ENCODE measurements around the gene ZFAND2A.
A peak's percentile ranks its signal among the peaks of the same experiment; 100 is the strongest.

ZFAND2A gene

DNA sequence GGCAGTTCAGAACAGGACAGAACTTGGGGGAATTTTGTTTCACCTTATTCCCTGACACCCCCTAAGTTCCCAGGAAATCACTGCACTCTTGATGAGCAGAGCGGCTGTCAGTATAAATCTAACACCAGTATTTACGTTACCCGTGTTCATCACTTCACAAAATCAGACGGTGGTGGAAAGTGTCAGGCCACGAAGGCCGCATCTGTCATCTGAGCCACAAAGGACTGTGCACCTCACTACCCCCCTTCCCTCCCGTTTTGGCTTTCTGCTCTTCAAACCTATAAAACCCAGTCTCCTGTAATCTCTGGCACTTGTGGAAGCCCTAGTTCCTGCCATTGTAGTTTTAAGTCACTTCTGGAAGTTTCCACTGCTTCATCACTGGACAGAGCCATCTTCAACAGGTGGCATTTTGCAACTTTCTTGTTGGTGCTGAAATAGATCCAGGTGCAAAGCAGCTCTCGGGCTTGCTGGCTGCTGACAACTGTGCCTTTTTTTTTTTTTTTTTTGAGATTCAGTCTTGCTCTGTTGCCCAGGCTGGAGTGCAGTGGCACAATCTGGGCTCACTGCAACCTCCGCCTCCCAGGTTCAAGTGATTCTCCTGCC is 9.5 kb downstream of the ZFAND2A start:
- no peak for TF ChIP-seq ZNF202 (tag by site-specific recombination; IDR thresholded peaks at IDR 0.05; ENCODE audit: borderline replicate concordance)
- no peak for TF ChIP-seq ZNF2 (tag by site-specific recombination; IDR thresholded peaks at IDR 0.05)
- TF ChIP-seq PRDM2 (tag by site-specific recombination; IDR thresholded peaks at IDR 0.05; ENCODE audit: borderline replicate concordance) = no peak
- no peak for TF ChIP-seq PRDM1 (tag by site-specific recombination; IDR thresholded peaks at IDR 0.05)
- TF ChIP-seq ZFP3 (tag by site-specific recombination; IDR thresholded peaks at IDR 0.05; ENCODE audit: low read depth) = no peak
- no peak for TF ChIP-seq ZNF529 (tag by site-specific recombination; IDR thresholded peaks at IDR 0.05; ENCODE audit: insufficient replicate concordance)
- TF ChIP-seq SCRT1 (tag by site-specific recombination; IDR thresholded peaks at IDR 0.05; ENCODE audit: borderline replicate concordance) = peak; percentile 30; the same call in 1 of the 2 replicates
- peak; percentile 80 for TF ChIP-seq SCRT2 (tag by site-specific recombination; IDR thresholded peaks at IDR 0.05)
- TF ChIP-seq ZNF133 (tag by site-specific recombination; IDR thresholded peaks at IDR 0.05) = no peak
- no peak for TF ChIP-seq ZNF221 (tag by site-specific recombination; IDR thresholded peaks at IDR 0.05; ENCODE audit: borderline replicate concordance)
- no peak for TF ChIP-seq ZNF416 (tag by site-specific recombination; IDR thresholded peaks at IDR 0.05)
- no peak overlapping the region for H3K27ac ChIP-seq (ENCODE audit: extremely low read depth, low read depth, low read length)
- H3K4me1 ChIP-seq (ENCODE audit: control insufficient read depth, insufficient read depth, low read length) = no peaks in the 10 kb centered on the region
- no peak overlapping the region for H3K4me3 ChIP-seq (ENCODE audit: low read depth, low read length)
- ChIA-PET CTCF (interaction anchor here (0.6 to 2.8 kb wide), 3 partner anchors 8 to 157 kb away, joined by 3 to 9 read pairs (median 7); a partner anchor contains a TSS), POLR2A (no interaction called here)
- peaks cover 12 to 54% of the 10 kb centered on the region in 2 experiments; a peak in 2 of 3 replicates for H3K36me3 ChIP-seq (ENCODE audit: control insufficient read depth in 2 of 2, insufficient read depth in 1 of 2, low read length in 2 of 2)
- H3K9me3 ChIP-seq (ENCODE audit: control insufficient read depth, insufficient read depth, low read depth, low read length) = no peaks in the 10 kb centered on the region

DNA sequence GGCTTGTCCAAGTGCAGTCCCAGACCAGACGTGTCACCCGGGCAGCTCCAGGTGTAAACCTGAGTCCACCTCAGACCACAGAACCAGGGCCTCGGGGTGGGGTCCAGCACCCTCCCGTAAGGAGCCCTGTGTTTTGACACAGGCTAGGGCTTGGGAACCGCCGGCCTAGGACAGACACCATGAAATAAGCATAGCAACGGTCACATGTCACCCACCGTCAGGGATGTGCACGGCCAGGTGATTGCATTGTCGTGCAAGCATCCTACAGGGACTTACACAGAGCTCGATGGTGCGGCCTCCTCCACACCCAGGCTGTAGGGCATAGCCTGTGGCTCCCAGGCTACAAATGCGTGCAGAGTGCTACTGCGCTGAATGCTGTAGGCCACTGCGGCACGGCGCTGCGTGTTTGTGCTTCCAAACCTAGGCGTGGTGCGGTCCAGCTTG is 10.6 kb downstream of the ZFAND2A start:
- POLR2A ChIA-PET = interaction anchor here (1.0 kb wide), 1 partner anchor 11 kb away, joined by 6 read pairs; a partner anchor contains a TSS
- H3K9me3 ChIP-seq (ENCODE audit: control insufficient read depth, insufficient read depth, low read depth, low read length) = no peaks in the 10 kb centered on the region
- no peak overlapping the region for H3K4me3 ChIP-seq (ENCODE audit: low read depth, low read length)
- H3K4me1 ChIP-seq (ENCODE audit: control insufficient read depth, insufficient read depth, low read length) = no peaks in the 10 kb centered on the region
- CTCF ChIA-PET = interaction anchor here (2.8 kb wide), 1 partner anchor 156 kb away, joined by 9 read pairs; no protein-coding TSS in a partner anchor
- H3K27ac ChIP-seq (ENCODE audit: extremely low read depth, low read depth, low read length) = no peak overlapping the region
- H3K36me3 ChIP-seq (ENCODE audit: control insufficient read depth in 2 of 2, insufficient read depth in 1 of 2, low read length in 2 of 2) = peaks cover 5 to 42% of the 10 kb centered on the region in 2 experiments; a peak in 2 of 3 replicates
- TF ChIP-seq GLI4 (tag by site-specific recombination; IDR thresholded peaks at IDR 0.05) = no peak
- TF ChIP-seq ZNF585B (tag by site-specific recombination; IDR thresholded peaks at IDR 0.05) = no peak
- no peak for TF ChIP-seq KLF9 (tag by site-specific recombination; IDR thresholded peaks at IDR 0.05; ENCODE audit: low read depth)
- TF ChIP-seq YY2 (tag by site-specific recombination; IDR thresholded peaks at IDR 0.05) = no peak
- no peak for TF ChIP-seq ZNF423 (tag by site-specific recombination; IDR thresholded peaks at IDR 0.05)
- TF ChIP-seq GFI1B (tag by site-specific recombination; IDR thresholded peaks at IDR 0.05) = no peak
- no peak for TF ChIP-seq ZNF311 (tag by site-specific recombination; IDR thresholded peaks at IDR 0.05; ENCODE audit: borderline replicate concordance)
- TF ChIP-seq ZSCAN16 (tag by site-specific recombination; IDR thresholded peaks at IDR 0.05) = no peak
- TF ChIP-seq, protein P1, sequence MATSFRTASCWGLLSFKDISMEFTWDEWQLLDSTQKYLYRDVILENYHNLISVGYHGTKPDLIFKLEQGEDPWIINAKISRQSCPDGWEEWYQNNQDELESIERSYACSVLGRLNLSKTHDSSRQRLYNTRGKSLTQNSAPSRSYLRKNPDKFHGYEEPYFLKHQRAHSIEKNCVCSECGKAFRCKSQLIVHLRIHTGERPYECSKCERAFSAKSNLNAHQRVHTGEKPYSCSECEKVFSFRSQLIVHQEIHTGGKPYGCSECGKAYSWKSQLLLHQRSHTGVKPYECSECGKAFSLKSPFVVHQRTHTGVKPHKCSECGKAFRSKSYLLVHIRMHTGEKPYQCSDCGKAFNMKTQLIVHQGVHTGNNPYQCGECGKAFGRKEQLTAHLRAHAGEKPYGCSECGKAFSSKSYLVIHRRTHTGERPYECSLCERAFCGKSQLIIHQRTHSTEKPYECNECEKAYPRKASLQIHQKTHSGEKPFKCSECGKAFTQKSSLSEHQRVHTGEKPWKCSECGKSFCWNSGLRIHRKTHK (tag by site-specific recombination; IDR thresholded peaks at IDR 0.05) = no peak
- no peak for TF ChIP-seq REST (tag by site-specific recombination; IDR thresholded peaks at IDR 0.05)
- TF ChIP-seq ZNF214 (tag by site-specific recombination; IDR thresholded peaks at IDR 0.05; ENCODE audit: borderline replicate concordance) = no peak
- no peak for TF ChIP-seq SCRT1 (tag by site-specific recombination; IDR thresholded peaks at IDR 0.05; ENCODE audit: borderline replicate concordance)
